Adrenal gland (tissue), 12 donors: ENCODE data around the gene PLAAT2. TPM values are rescaled to one million over a fixed set of nuclear protein-coding genes. Genes with fewer than 3 reads are reported as not detected.
"Not testable (repeated sequence)": the region's sequence is repeated elsewhere in the genome, so short reads cannot be mapped to it uniquely, and the experiment has no call there.

Source experiments
- DNase-seq, 7 donors: peaks; one replicate each; pipeline ENCODE4 v3.0.0-alpha.2; 2019 to 2020
- H3K27ac ChIP-seq, 5 donors: fragments of 200-600 bp; sonication (generic) in 4 of 5; 1 replicate in 3 of 5; 2 replicates in 2 of 5; pipeline versions ENCODE4 v1.5.1 to v1.8.0; 2016 to 2020; ENCODE audit warnings: mild to moderate bottlenecking in 1 of 5
- H3K27me3 ChIP-seq: fragments of 200-600 bp; 2 replicates; pipeline ENCODE4 v1.8.0; 2021
- H3K36me3 ChIP-seq, 2 donors: fragments of 200-600 bp; replicated peaks in 1 of 2; 1 replicate in 1 of 2; 2 replicates in 1 of 2; pipeline versions ENCODE4 v1.5.1 to v1.8.0; 2018 to 2022
- H3K4me1 ChIP-seq, 2 donors: fragments of 200-600 bp; replicated peaks in 1 of 2; 1 replicate in 1 of 2; 2 replicates in 1 of 2; pipeline versions ENCODE4 v1.5.1 to v1.8.0; 2018 to 2021
- H3K4me3 ChIP-seq, 4 donors: fragments of 200-600 bp; sonication (generic) in 3 of 4; one replicate each; pipeline ENCODE4 v1.5.1; 2016 to 2018
- H3K9me3 ChIP-seq, 3 donors: fragments of 200-600 bp; sonication (generic) in 1 of 3; replicated peaks in 1 of 3; 1 replicate in 2 of 3; 2 replicates in 1 of 3; pipeline versions ENCODE4 v1.5.1 to v1.8.0; 2016 to 2021
- CTCF ChIP-seq, 6 experiments: fragments of 450-650 bp in 4 of 6; fragments of 200-600 bp in 2 of 6; sonication (generic) in 1 of 6; IDR thresholded peaks; 1 replicate in 5 of 6; 2 replicates in 1 of 6; pipeline versions ENCODE4 v1.5.1 to v1.8.0; 2016 to 2021; ENCODE audit warnings: antibody characterized with exemption in 6 of 6, mild to moderate bottlenecking in 2 of 6, moderate library complexity in 1 of 6
- POLR2A ChIP-seq, 2 donors: fragments of 450-650 bp; IDR thresholded peaks; one replicate each; pipeline ENCODE4 v1.6.1; 2017; ENCODE audit warnings: antibody characterized with exemption in 2 of 2, mild to moderate bottlenecking in 2 of 2, moderate library complexity in 1 of 2
- WGBS, 4 donors: extraction: QIAGEN DNeasy Blood & Tissue Kit in 2 of 4; methylation state at CpG; one replicate each; pipeline versions ENCODE4 v1.1.5 to v1.1.7; 2013 to 2017; 5-methylcytosine and 5-hydroxymethylcytosine counted together
- intact Hi-C, 2 donors: fragments of 100-400 bp; cut with DNase I; formaldehyde crosslinking; loops; one replicate each; pipeline versions ENCODE4 v1.14.1 to v1.15.0; 2022 to 2023
- polyA plus RNA-seq, 3 donors: library from polyadenylated mRNA; stranded (reverse); fragments of 200-250 nt in 2 of 3; fragments of 350-450 nt in 1 of 3; fragmentation: Illumina TruSeq in 1 of 3; extraction: RNeasy Lipid Tissue Mini Kit (QIAGEN cat#74804) in 1 of 3; gene quantifications; one replicate each; pipeline ENCODE4 v1.2.3, GENCODE V29; 2013 to 2014
- total RNA-seq, 9 donors: library from RNA; depleted of rRNA in 4 of 9; stranded (reverse); fragments of >200 nt in 4 of 9; fragments of 120-200 nt in 1 of 9; fragmentation: NEBNext Ultra II Directional in 1 of 9; extraction: Animal tissue kit (Norgen Biotek cat#: 25700) in 1 of 9; gene quantifications; one replicate each; pipeline versions ENCODE4 v1.1.0 to v1.2.4, GENCODE V29; 2013 to 2023
- donor health status: healthy with polysubstance abuse.
- donor health status: Bipolar disorder and iron deficiency.
- donor health status: DM: yes; HTN: yes; CAD: no.
- donor health status: DM: no; HTN: no; CAD: no.
- donor health status: DM: no; HTN: no; CAD: no.
- donor health status: DM: yes; HTN: yes; CAD: no.

Gene PLAAT2
- total and polyA plus RNA-seq, 12 donors: 0.17 to 0.30 TPM; not detected in 10

- peak in 1 of 7 donors; percentile 25 for DNase-seq
- H3K9me3 ChIP-seq: no peaks in the 10 kb centered on the region
- no peaks in the 10 kb centered on the region for H3K36me3 ChIP-seq
- H3K4me3 ChIP-seq: no peak overlapping the region
- TF ChIP-seq CTCF (IDR thresholded peaks at IDR 0.05): no peak
- TF ChIP-seq POLR2A (IDR thresholded peaks at IDR 0.05): no peak
- no peaks in the 10 kb centered on the region for H3K4me1 ChIP-seq
- no peak overlapping the region for H3K27ac ChIP-seq
- intact Hi-C loops: no loop called here
- no peaks in the 10 kb centered on the region for H3K27me3 ChIP-seq
- WGBS, 4 donors: 79 to 86% (median 81%) methylated on average over 4 of the region's 4 CpGs
Measured at GRCh38 chr11:63549411-63549810, 13.8 kb downstream of the PLAAT2 start.

- Histone ChIP-seq H3K27ac (no peak overlapping the region), H3K9me3 (no peaks in the 10 kb centered on the region), H3K27me3 (no peaks in the 10 kb centered on the region), H3K4me3 (no peak overlapping the region), H3K36me3 (no peaks in the 10 kb centered on the region), H3K4me1 (no peaks in the 10 kb centered on the region)
- DNase-seq: no peak
- WGBS, 4 donors: 67 to 81% (median 76%) methylated on average over 4 of the region's 4 CpGs
- TF ChIP-seq POLR2A (IDR thresholded peaks at IDR 0.05) (no peak), CTCF (IDR thresholded peaks at IDR 0.05) (no peak)
- intact Hi-C loops: no loop called here
Measured at GRCh38 chr11:63548178-63548577, 15.0 kb downstream of the PLAAT2 start.

DNA sequence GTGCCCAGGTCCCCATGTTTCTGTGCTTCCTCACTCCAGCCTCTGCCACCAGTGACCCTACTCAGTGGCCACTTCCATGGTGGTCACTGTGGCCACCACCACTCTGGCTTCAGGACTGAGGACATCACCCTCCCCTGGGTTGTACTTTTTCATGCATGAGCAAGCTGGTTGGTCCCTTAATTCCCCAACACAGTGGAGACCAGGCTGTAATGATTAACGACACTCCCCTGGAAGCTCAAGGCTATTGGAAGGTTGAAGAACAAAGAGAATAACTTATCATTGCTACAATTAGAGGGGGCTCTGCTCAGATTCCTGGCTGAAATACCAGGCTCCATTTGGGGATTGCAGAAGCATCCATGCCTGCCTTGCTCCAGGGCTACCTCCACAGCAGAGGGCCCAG, 16.1 kb downstream of the PLAAT2 start:
- no peaks in the 10 kb centered on the region for H3K36me3 ChIP-seq
- WGBS, 4 donors: 60 to 76% (median 67%) methylated on average over 1 of the region's 1 CpG
- no peak for TF ChIP-seq CTCF (IDR thresholded peaks at IDR 0.05)
- TF ChIP-seq POLR2A (IDR thresholded peaks at IDR 0.05): no peak
- DNase-seq: peak in 1 of 7 donors; percentile 11
- no peak overlapping the region for H3K27ac ChIP-seq
- H3K4me3 ChIP-seq: no peak overlapping the region
- H3K27me3 ChIP-seq: no peaks in the 10 kb centered on the region
- H3K4me1 ChIP-seq: no peaks in the 10 kb centered on the region
- no peaks in the 10 kb centered on the region for H3K9me3 ChIP-seq
- intact Hi-C loops: no loop called here

GRCh38 chr11:63543711-63544110, 19.5 kb downstream of the PLAAT2 start:
- Histone ChIP-seq H3K4me3 (no peak overlapping the region), H3K9me3 (no peaks in the 10 kb centered on the region), H3K36me3 (no peaks in the 10 kb centered on the region), H3K4me1 (no peaks in the 10 kb centered on the region), H3K27me3 (no peaks in the 10 kb centered on the region), H3K27ac (no peak overlapping the region)
- 67 to 85% (median 81%) methylated on average over 2 of the region's 2 CpGs for WGBS, 4 donors
- DNase-seq: no peak
- intact Hi-C loops: no loop called here
- TF ChIP-seq CTCF (IDR thresholded peaks at IDR 0.05): no peak
- TF ChIP-seq POLR2A (IDR thresholded peaks at IDR 0.05): no peak

- H3K27me3 ChIP-seq, intact Hi-C loops, H3K4me1 ChIP-seq, H3K27ac ChIP-seq, H3K36me3 ChIP-seq, H3K4me3 ChIP-seq, H3K9me3 ChIP-seq, DNase-seq: not testable (repeated sequence)
- 63 to 80% (median 73%) methylated on average over 2 of the region's 2 CpGs for WGBS, 4 donors
Measured at GRCh38 chr11:63542506-63542905, 20.7 kb downstream of the PLAAT2 start.
